ENCODE data around the gene LRCOL1. TPM values are rescaled to one million over a fixed set of nuclear protein-coding genes. Genes with fewer than 3 reads are reported as not detected.

LRCOL1 gene
- total and polyA plus RNA-seq, 11 donors = not detected

DNA sequence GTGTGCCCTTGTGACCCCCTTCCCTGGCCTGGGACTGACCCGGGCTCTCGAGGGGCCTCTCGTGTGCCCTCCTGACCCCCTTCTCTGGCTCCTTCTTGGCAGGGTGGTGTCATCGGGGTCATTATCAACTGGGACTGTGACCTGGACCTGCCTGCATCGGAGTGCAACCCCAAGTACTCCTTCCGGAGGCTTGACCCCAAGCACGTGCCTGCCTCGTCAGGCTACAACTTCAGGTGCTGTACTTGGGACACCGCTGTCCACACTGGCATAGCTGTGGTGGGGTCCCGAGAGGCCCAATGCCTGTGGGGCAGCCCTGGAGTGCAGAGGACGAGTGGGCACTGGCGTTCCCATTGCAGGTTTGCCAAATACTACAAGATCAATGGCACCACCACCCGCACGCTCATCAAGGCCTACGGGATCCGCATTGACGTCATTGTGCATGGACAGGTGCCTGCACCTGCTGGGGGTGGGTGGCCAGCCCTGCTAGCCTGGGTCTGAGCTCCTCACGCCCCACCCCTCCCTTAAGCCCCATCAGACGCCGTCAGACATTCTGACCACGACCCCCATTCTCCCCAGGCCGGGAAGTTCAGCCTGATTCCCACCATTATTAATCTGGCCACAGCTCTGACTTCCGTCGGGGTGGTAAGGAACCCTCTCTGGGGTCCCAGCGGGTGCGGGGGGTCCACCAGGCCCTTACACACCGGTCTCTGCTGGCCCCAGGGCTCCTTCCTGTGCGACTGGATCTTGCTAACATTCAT lies 10.7 kb upstream of the LRCOL1 start:
- peaks cover 0 to 18% (median 4%) of the 10 kb centered on the region in 12 donors for H3K9me3 ChIP-seq
- H3K36me3 ChIP-seq = peaks cover 0 to 21% (median 16%) of the 10 kb centered on the region in 9 donors
- TF ChIP-seq, protein P1, sequence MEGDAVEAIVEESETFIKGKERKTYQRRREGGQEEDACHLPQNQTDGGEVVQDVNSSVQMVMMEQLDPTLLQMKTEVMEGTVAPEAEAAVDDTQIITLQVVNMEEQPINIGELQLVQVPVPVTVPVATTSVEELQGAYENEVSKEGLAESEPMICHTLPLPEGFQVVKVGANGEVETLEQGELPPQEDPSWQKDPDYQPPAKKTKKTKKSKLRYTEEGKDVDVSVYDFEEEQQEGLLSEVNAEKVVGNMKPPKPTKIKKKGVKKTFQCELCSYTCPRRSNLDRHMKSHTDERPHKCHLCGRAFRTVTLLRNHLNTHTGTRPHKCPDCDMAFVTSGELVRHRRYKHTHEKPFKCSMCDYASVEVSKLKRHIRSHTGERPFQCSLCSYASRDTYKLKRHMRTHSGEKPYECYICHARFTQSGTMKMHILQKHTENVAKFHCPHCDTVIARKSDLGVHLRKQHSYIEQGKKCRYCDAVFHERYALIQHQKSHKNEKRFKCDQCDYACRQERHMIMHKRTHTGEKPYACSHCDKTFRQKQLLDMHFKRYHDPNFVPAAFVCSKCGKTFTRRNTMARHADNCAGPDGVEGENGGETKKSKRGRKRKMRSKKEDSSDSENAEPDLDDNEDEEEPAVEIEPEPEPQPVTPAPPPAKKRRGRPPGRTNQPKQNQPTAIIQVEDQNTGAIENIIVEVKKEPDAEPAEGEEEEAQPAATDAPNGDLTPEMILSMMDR (IDR thresholded peaks at IDR 0.05) = no peak
- no peak for TF ChIP-seq POLR2A (IDR thresholded peaks at IDR 0.05)
- H3K4me3 ChIP-seq = no peak overlapping the region
- no peak overlapping the region for H3K27ac ChIP-seq
- H3K4me1 ChIP-seq = peaks cover 0 to 17% (median 6%) of the 10 kb centered on the region in 12 donors
- H3K27me3 ChIP-seq = peaks cover 28 to 44% (median 38%) of the 10 kb centered on the region in 9 donors
- DNase-seq (no peak), ATAC-seq (no peak)
- WGBS, 4 donors = 80 to 82% (median 80%) methylated on average over 10 to 28 of the region's 28 CpGs
- intact Hi-C loops (cut with DNase I) = no loop called here

DNA sequence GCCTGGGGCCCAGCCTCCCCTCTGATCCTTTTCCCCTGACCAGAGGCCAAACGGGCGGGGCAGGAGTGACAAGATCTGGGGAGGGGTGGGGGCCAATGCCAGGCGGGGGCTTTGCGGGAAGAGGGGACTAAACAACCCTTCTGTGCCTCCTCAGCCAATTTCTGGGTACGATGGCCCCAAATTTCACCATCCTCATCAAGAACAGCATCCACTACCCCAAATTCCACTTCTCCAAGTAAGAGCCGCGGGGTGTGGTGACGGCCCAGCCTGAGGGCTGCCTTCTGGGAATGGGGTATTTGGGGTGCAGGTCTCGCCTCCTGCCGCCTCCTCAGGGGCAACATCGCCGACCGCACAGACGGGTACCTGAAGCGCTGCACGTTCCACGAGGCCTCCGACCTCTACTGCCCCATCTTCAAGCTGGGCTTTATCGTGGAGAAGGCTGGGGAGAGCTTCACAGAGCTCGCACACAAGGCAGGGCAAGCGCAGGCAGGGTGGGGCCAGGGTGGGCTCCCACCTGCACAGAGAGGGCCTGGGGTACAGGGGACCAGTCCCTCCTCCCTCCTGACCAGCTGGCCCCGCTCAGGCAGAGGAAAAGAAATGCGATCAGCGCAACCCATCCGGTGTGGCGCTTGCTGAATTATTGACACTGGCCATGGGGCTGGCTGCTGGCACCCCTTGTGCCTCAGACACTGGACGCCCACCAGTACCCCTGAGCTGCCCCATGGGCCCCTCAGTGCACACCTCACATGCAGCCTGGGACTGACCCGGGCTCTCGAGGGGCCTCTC lies 9.9 kb upstream of the LRCOL1 start:
- Histone ChIP-seq H3K9me3 (peaks cover 0 to 23% (median 5%) of the 10 kb centered on the region in 12 donors), H3K27me3 (peaks cover 36 to 51% (median 46%) of the 10 kb centered on the region in 9 donors), H3K27ac (no peak overlapping the region), H3K4me1 (peaks cover 0 to 17% (median 6%) of the 10 kb centered on the region in 12 donors), H3K36me3 (peaks cover 0 to 13% (median 8%) of the 10 kb centered on the region in 9 donors), H3K4me3 (no peak overlapping the region)
- TF ChIP-seq POLR2A (IDR thresholded peaks at IDR 0.05) = no peak
- TF ChIP-seq, protein P1 (IDR thresholded peaks at IDR 0.05) = no peak
- ATAC-seq (no peak), DNase-seq (no peak)
- intact Hi-C loops (cut with DNase I) = no loop called here
- WGBS, 4 donors = 51 to 65% (median 58%) methylated on average over 11 to 29 of the region's 29 CpGs

DNA sequence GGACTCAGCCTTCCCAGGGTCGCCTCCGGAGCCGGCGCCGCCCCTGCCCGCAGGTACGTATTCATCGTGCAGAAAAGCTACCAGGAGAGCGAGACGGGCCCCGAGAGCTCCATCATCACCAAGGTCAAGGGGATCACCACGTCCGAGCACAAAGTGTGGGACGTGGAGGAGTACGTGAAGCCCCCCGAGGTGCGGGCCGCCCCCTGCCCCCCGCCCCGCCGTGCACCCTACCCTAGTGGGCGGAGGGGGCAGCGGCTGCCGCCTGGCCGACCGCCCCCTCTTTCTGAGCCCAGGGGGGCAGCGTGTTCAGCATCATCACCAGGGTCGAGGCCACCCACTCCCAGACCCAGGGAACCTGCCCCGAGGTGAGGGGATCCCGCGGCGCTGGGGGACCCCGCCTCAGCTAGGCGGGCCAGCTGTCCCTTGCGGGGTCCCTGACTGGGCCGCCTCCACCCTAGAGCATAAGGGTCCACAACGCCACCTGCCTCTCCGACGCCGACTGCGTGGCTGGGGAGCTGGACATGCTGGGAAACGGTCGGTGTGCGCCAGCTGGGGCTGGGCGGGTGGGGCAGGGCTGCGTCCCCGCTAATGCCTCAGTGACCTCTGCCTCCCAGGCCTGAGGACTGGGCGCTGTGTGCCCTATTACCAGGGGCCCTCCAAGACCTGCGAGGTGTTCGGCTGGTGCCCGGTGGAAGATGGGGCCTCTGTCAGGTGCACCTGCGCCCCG lies 9.2 kb upstream of the LRCOL1 start:
- Histone ChIP-seq H3K9me3 (peaks cover 0 to 23% (median 5%) of the 10 kb centered on the region in 12 donors), H3K4me1 (peaks cover 0 to 19% (median 6%) of the 10 kb centered on the region in 12 donors), H3K27me3 (peaks cover 39 to 55% (median 49%) of the 10 kb centered on the region in 9 donors), H3K36me3 (peaks cover 0 to 9% (median 4%) of the 10 kb centered on the region in 9 donors), H3K4me3 (no peak overlapping the region), H3K27ac (no peak overlapping the region)
- intact Hi-C loops (cut with DNase I) = loop anchor here in 4 of 10 donors (5.0 to 10.0 kb wide), 2 partner anchors 465 to 467 kb away; no protein-coding TSS in a partner anchor
- DNase-seq = no peak
- no peak for TF ChIP-seq POLR2A (IDR thresholded peaks at IDR 0.05)
- TF ChIP-seq, protein P1 (IDR thresholded peaks at IDR 0.05) = no peak
- 9 to 18% (median 18%) methylated on average over 27 to 53 of the region's 53 CpGs for WGBS, 4 donors
- no peak for ATAC-seq
